Testis (tissue), 5 donors: ENCODE results near the gene CIITA. TPM values are rescaled to one million over a fixed set of nuclear protein-coding genes. Genes with fewer than 3 reads are reported as not detected.
"Not testable (repeated sequence)": the region's sequence is repeated elsewhere in the genome, so short reads cannot be mapped to it uniquely, and the experiment has no call there.

Experiments
- DNase-seq: peaks from one replicate; pipeline ENCODE4 v3.0.0-alpha.2; 2019
- H3K27ac ChIP-seq, 2 donors: fragments of 200-600 bp; sonication (generic); one replicate each; pipeline ENCODE4 v1.5.1; 2019
- H3K27me3 ChIP-seq: fragments of 200-600 bp; sonication (generic); one replicate; pipeline ENCODE4 v1.5.1; 2019
- H3K36me3 ChIP-seq: fragments of 200-600 bp; sonication (generic); one replicate; pipeline ENCODE4 v1.5.1; 2017; ENCODE audit warnings: low read depth; ENCODE audit errors: missing control alignments
- H3K4me1 ChIP-seq: fragments of 200-600 bp; sonication (generic); one replicate; pipeline ENCODE4 v1.5.1; 2019
- H3K4me3 ChIP-seq, 2 donors: fragments of 200-600 bp; sonication (generic); one replicate each; pipeline ENCODE4 v1.5.1; 2017 to 2019
- H3K9me3 ChIP-seq: fragments of 200-600 bp; sonication (generic); one replicate; pipeline ENCODE4 v1.5.1; 2017
- CTCF ChIP-seq, 3 experiments: fragments of 450-650 bp in 2 of 3; fragments of 200-600 bp in 1 of 3; sonication (generic) in 1 of 3; IDR thresholded peaks; one replicate each; pipeline ENCODE4 v1.5.1; 2016 to 2019; ENCODE audit warnings: antibody characterized with exemption in 3 of 3, mild to moderate bottlenecking in 2 of 3, moderate library complexity in 1 of 3
- POLR2A ChIP-seq: fragments of 450-650 bp; IDR thresholded peaks from one replicate; pipeline ENCODE4 v1.6.1; 2017; ENCODE audit warnings: antibody characterized with exemption, mild to moderate bottlenecking, moderate library complexity
- WGBS, 2 donors: methylation state at CpG; one replicate each; pipeline ENCODE4 v1.1.5; 2018; 5-methylcytosine and 5-hydroxymethylcytosine counted together
- intact Hi-C: fragments of 100-400 bp; cut with DNase I; formaldehyde crosslinking; loops from one replicate; pipeline ENCODE4 v1.15.1; 2023; ENCODE audit warnings: low total_unique reads
- long read RNA-seq, 2 donors: transcript quantifications; one replicate each; lab custom pipeline, GENCODE V29; 2026
- polyA plus RNA-seq: library from polyadenylated mRNA; stranded (reverse); fragments of 350-450 nt; fragmentation: Illumina TruSeq; extraction: RNeasy Lipid Tissue Mini Kit (QIAGEN cat#74804); gene quantifications from one replicate; pipeline ENCODE4 v1.2.3, GENCODE V29; 2014; ENCODE audit warnings: low read depth, low replicate concordance; ENCODE audit not compliant: insufficient read depth
- total RNA-seq, 2 donors: library from RNA; depleted of rRNA; stranded (reverse); fragments of >200 nt; gene quantifications; one replicate each; pipeline ENCODE4 v1.2.3, GENCODE V29; 2016

The CIITA gene
- total RNA-seq (10 to 100 TPM in 1 of 2 donors, 1 to 10 TPM in 1; 6.3 to 16.0 TPM), polyA plus RNA-seq (9.5 TPM)
- long read RNA-seq, donor 1 = 0 reads
- long read RNA-seq, donor 2 = 0 reads

GRCh38 chr16:10876799-10877341 is at the start of gene CIITA:
CIITA (plus strand) TSS chr16:10877202; CDS start chr16:10877331, 129 bp downstream.
- no peak within 1 kb of the TSS for H3K27ac ChIP-seq
- peak; percentile 75 for DNase-seq
- intact Hi-C loops = no loop called here
- no peaks in the 10 kb centered on the region for H3K36me3 ChIP-seq
- no peaks in the 10 kb centered on the region for H3K27me3 ChIP-seq
- no peaks in the 10 kb centered on the region for H3K9me3 ChIP-seq
- peaks cover 3% of the 10 kb centered on the region for H3K4me1 ChIP-seq
- WGBS, 2 donors = 67 to 70% methylated on average over 9 of the region's 9 CpGs
- H3K4me3 ChIP-seq = no peak within 1 kb of the TSS
- no peak for TF ChIP-seq POLR2A
- no peak for TF ChIP-seq CTCF (IDR thresholded peaks at IDR 0.05)

- Histone ChIP-seq H3K4me3 (no peak overlapping the region), H3K36me3 (no peaks in the 10 kb centered on the region), H3K27me3 (no peaks in the 10 kb centered on the region), H3K4me1 (peaks cover 33% of the 10 kb centered on the region), H3K9me3 (no peaks in the 10 kb centered on the region), H3K27ac (peak overlapping the region; percentile 82 to 83)
- DNase-seq = peak; percentile 85
- no peak for TF ChIP-seq POLR2A
- no peak for TF ChIP-seq CTCF (IDR thresholded peaks at IDR 0.05)
- WGBS, 2 donors = 49 to 61% methylated on average over 10 to 11 of the region's 11 CpGs
- intact Hi-C loops = no loop called here
Observed at GRCh38 chr16:10827691-10828341, 49.2 kb upstream of the CIITA start.

GRCh38 chr16:10828851-10829366 is 48.1 kb upstream of the CIITA start:
- Histone ChIP-seq H3K4me3 (no peak overlapping the region), H3K27me3 (no peaks in the 10 kb centered on the region), H3K27ac (peak overlapping the region; percentile 82 to 83), H3K36me3 (no peaks in the 10 kb centered on the region), H3K9me3 (no peaks in the 10 kb centered on the region), H3K4me1 (peaks cover 32% of the 10 kb centered on the region)
- TF ChIP-seq POLR2A = no peak
- no peak for TF ChIP-seq CTCF (IDR thresholded peaks at IDR 0.05)
- intact Hi-C loops = no loop called here
- 31% methylated on average over 14 to 17 of the region's 17 CpGs for WGBS, 2 donors
- DNase-seq = peak; percentile 93

- Histone ChIP-seq H3K27ac (peak overlapping the region; percentile 82 to 83), H3K4me1 (peaks cover 27% of the 10 kb centered on the region)
- H3K36me3 ChIP-seq, intact Hi-C loops, DNase-seq, H3K4me3 ChIP-seq, H3K9me3 ChIP-seq, H3K27me3 ChIP-seq: not testable (repeated sequence)
- 28 to 31% methylated on average over 18 of the region's 18 CpGs for WGBS, 2 donors
Observed at GRCh38 chr16:10829390-10830098, 47.5 kb upstream of the CIITA start.

- H3K27me3 ChIP-seq, H3K9me3 ChIP-seq, intact Hi-C loops, DNase-seq, H3K27ac ChIP-seq, H3K4me3 ChIP-seq, H3K36me3 ChIP-seq: not testable (repeated sequence)
- peaks cover 27% of the 10 kb centered on the region for H3K4me1 ChIP-seq
Observed at GRCh38 chr16:10830240-10830639, 46.8 kb upstream of the CIITA start.
